Bronchial epithelial cell (primary cell): ENCODE results near the gene RCAN3. TPM values are rescaled to one million over a fixed set of nuclear protein-coding genes. Genes with fewer than 3 reads are reported as not detected.

ENCODE experiments used
- DNase-seq: peaks from one replicate; pipeline ENCODE4 v3.0.0-alpha.2; 2010; ENCODE audit warnings: low read depth
- FAIRE-seq: peaks from 2 replicates; lab custom pipeline; 2011; peaks lifted over from hg19 to GRCh38; lab: Jason Lieb, UNC
- H3K27me3 ChIP-seq: 2 replicates; pipeline ENCODE4 v1.5.1; 2011; ENCODE audit warnings: low read length; ENCODE audit not compliant: control insufficient read depth, insufficient read depth
- H3K36me3 ChIP-seq: 2 replicates; pipeline ENCODE4 v1.5.1; 2011; ENCODE audit warnings: low read length; ENCODE audit not compliant: control insufficient read depth, insufficient read depth
- H3K4me3 ChIP-seq: 2 replicates; pipeline ENCODE4 v1.5.1; 2011; ENCODE audit warnings: mild to moderate bottlenecking, low read depth, low read length, control low read depth
- CTCF ChIP-seq: IDR thresholded peaks from 2 replicates; pipeline ENCODE4 v1.5.1; 2011; ENCODE audit warnings: mild to moderate bottlenecking, moderate library complexity, low read length, control low read depth, inconsistent platforms; ENCODE audit not compliant: insufficient read depth, severe bottlenecking
- total RNA-seq: library from RNA; depleted of rRNA; stranded (reverse); fragments of >200 nt; gene quantifications from 2 replicates; pipeline ENCODE4 v1.2.1, GENCODE V29; 2014

The RCAN3 gene
- total RNA-seq, 1 donor from 2014 or later = 12.1 TPM

GRCh38 chr1:24551290-24551959 is 48.8 kb downstream of the RCAN3 start:
- no peak for TF ChIP-seq CTCF
- no peaks in the 10 kb centered on the region for H3K27me3 ChIP-seq
- no peak for FAIRE-seq
- H3K36me3 ChIP-seq = no peaks in the 10 kb centered on the region
- no peak for DNase-seq
- no peak overlapping the region for H3K4me3 ChIP-seq

- no peak for TF ChIP-seq CTCF
- H3K4me3 ChIP-seq = no peak overlapping the region
- H3K27me3 ChIP-seq = peaks cover 1% of the 10 kb centered on the region
- H3K36me3 ChIP-seq = no peaks in the 10 kb centered on the region
- FAIRE-seq (peak; percentile 77), DNase-seq (no peak)
Measured at GRCh38 chr1:24551960-24552571, 49.4 kb downstream of the RCAN3 start.

- DNase-seq (no peak), FAIRE-seq (no peak)
- H3K27me3 ChIP-seq = peaks cover 1% of the 10 kb centered on the region
- H3K4me3 ChIP-seq = no peak overlapping the region
- H3K36me3 ChIP-seq = no peaks in the 10 kb centered on the region
- TF ChIP-seq CTCF = no peak
Measured at GRCh38 chr1:24553931-24554330, 51.3 kb downstream of the RCAN3 start.

GRCh38 chr1:24554714-24555113 is 52.1 kb downstream of the RCAN3 start:
- H3K4me3 ChIP-seq = no peak overlapping the region
- DNase-seq (no peak), FAIRE-seq (no peak)
- H3K36me3 ChIP-seq = no peaks in the 10 kb centered on the region
- peaks cover 1% of the 10 kb centered on the region for H3K27me3 ChIP-seq
- no peak for TF ChIP-seq CTCF

GRCh38 chr1:24555591-24556413 is 53.2 kb downstream of the RCAN3 start, which contains the start of gene NCMAP:
Gene NCMAP (plus strand): TSS chr1:24556087. CDS start chr1:24595431, 39,344 bp downstream.
- Histone ChIP-seq H3K27me3 (peaks cover 1% of the 10 kb centered on the region), H3K36me3 (no peaks in the 10 kb centered on the region), H3K4me3 (peak within 1 kb of the TSS; percentile 30)
- FAIRE-seq (no peak), DNase-seq (no peak)
- no peak for TF ChIP-seq CTCF
